ENCODE measurements around the gene PDE6G. TPM values are rescaled to one million over a fixed set of nuclear protein-coding genes. Genes with fewer than 3 reads are reported as not detected.

PDE6G gene
- total and polyA plus RNA-seq, 11 donors: 0.67 to 2.3 (median 1.1) TPM; not detected in 7

DNA sequence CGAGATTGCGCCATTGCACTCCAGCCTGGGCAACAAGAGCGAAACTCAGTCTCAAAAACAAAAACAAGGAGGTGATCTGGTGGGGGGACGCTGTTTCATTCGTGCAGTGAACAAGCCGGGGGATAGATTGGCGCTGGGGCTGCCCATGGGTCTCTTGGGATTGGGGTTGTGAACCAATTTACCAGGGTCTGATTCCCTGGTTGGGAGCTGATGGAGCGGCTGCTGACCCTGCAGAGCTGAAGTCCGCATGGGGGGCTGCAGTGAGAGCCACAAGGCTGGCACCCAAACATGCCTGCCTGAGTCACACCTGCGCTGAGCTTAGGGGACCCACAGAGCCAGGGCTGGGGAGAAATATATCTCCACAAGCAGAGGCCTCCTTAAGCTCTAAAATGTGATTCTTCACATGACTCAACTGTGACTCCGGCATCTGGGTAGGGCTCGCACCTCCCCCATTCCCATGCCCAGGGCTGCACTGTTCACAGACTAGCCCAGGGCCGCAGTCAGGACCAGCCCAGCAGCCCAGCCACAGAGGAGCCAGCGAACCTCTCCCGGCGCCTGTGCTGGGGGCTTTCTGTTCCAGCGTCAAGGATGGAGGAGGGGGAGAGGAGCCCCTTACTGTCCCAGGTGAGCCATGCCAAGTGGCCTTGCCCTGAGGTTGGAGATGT is 14.4 kb downstream of the PDE6G start:
- no peak for TF ChIP-seq POLR2A (IDR thresholded peaks at IDR 0.05)
- TF ChIP-seq, protein P1, sequence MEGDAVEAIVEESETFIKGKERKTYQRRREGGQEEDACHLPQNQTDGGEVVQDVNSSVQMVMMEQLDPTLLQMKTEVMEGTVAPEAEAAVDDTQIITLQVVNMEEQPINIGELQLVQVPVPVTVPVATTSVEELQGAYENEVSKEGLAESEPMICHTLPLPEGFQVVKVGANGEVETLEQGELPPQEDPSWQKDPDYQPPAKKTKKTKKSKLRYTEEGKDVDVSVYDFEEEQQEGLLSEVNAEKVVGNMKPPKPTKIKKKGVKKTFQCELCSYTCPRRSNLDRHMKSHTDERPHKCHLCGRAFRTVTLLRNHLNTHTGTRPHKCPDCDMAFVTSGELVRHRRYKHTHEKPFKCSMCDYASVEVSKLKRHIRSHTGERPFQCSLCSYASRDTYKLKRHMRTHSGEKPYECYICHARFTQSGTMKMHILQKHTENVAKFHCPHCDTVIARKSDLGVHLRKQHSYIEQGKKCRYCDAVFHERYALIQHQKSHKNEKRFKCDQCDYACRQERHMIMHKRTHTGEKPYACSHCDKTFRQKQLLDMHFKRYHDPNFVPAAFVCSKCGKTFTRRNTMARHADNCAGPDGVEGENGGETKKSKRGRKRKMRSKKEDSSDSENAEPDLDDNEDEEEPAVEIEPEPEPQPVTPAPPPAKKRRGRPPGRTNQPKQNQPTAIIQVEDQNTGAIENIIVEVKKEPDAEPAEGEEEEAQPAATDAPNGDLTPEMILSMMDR (IDR thresholded peaks at IDR 0.05): no peak
- 91 to 96% (median 93%) methylated on average over 15 to 17 of the region's 17 CpGs for WGBS, 4 donors
- intact Hi-C loops (cut with DNase I): no loop called here
- Histone ChIP-seq H3K4me1 (peaks cover 0 to 7% (median 2%) of the 10 kb centered on the region in 12 donors), H3K27me3 (peaks cover 0 to 5% (median 0%) of the 10 kb centered on the region in 9 donors), H3K27ac (no peak overlapping the region), H3K36me3 (no peaks in the 10 kb centered on the region), H3K4me3 (no peak overlapping the region), H3K9me3 (no peaks in the 10 kb centered on the region)
- DNase-seq (no peak), ATAC-seq (no peak)

- Histone ChIP-seq H3K27me3 (no peaks in the 10 kb centered on the region), H3K9me3 (no peaks in the 10 kb centered on the region), H3K27ac (no peak overlapping the region), H3K36me3 (no peaks in the 10 kb centered on the region), H3K4me3 (no peak overlapping the region), H3K4me1 (peaks cover 9 to 22% (median 12%) of the 10 kb centered on the region in 12 donors)
- no peak for ATAC-seq
- TF ChIP-seq POLR2A (IDR thresholded peaks at IDR 0.05): no peak
- TF ChIP-seq, protein P1 (IDR thresholded peaks at IDR 0.05): no peak
- no peak for DNase-seq
- intact Hi-C loops (cut with DNase I): no loop called here
- 92 to 95% (median 93%) methylated on average over 9 of the region's 9 CpGs for WGBS, 4 donors
These were observed 16.3 kb downstream of the PDE6G start for GRCh38 chr17:81640011-81640410.

DNA sequence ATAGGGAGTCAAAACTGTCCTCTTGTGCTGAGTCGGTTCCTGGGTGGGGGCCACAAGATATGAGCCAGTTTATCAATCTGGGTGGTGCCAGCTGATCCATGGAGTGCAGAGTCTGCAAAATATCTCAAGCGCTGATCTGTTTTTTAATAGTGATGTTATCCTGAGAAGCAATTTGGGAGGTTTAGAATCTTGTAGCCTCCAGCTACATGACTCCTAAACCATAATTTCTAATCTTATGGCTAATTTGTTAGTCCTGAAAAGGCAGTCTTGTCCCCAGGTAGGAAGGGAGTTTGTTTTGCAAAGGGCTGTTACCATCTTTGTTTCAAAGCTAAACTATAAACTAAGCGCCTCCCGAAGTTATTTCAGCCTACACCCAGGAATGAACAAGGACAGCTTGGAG is 17.7 kb downstream of the PDE6G start:
- WGBS, 4 donors: 62 to 72% (median 63%) methylated on average over 4 of the region's 4 CpGs
- intact Hi-C loops (cut with DNase I): no loop called here
- no peak overlapping the region for H3K27ac ChIP-seq
- H3K4me1 ChIP-seq: peaks cover 10 to 36% (median 24%) of the 10 kb centered on the region in 12 donors
- H3K36me3 ChIP-seq: peaks cover 0 to 4% (median 0%) of the 10 kb centered on the region in 9 donors
- DNase-seq (no peak), ATAC-seq (no peak)
- H3K4me3 ChIP-seq: no peak overlapping the region
- no peak for TF ChIP-seq POLR2A (IDR thresholded peaks at IDR 0.05)
- TF ChIP-seq, protein P1 (IDR thresholded peaks at IDR 0.05): no peak
- no peaks in the 10 kb centered on the region for H3K9me3 ChIP-seq
- no peaks in the 10 kb centered on the region for H3K27me3 ChIP-seq

- intact Hi-C loops (cut with DNase I): loop anchor here in 3 of 10 donors (2.0 kb wide), 2 partner anchors 28 to 30 kb away; partner anchors contain the start of genes CCDC137 (in 2 of the 3) and OXLD1 (in 2 of the 3)
- peaks cover 10 to 48% (median 32%) of the 10 kb centered on the region in 12 donors for H3K4me1 ChIP-seq
- H3K27me3 ChIP-seq: no peaks in the 10 kb centered on the region
- no peaks in the 10 kb centered on the region for H3K9me3 ChIP-seq
- H3K36me3 ChIP-seq: peaks cover 0 to 12% (median 0%) of the 10 kb centered on the region in 9 donors
- TF ChIP-seq, protein P1 (IDR thresholded peaks at IDR 0.05): peak in 1 of 12 donors; percentile 8
- peak; percentile 37 to 39 for TF ChIP-seq POLR2A (IDR thresholded peaks at IDR 0.05)
- 0 to 1% (median 1%) methylated on average over 44 to 77 of the region's 77 CpGs for WGBS, 4 donors
- peak within 1 kb of the TSS; percentile 73 to 97 (median 95) for H3K27ac ChIP-seq
- ATAC-seq (peak; percentile 48 to 93 (median 88)), DNase-seq (peak; percentile 86 to 94 (median 89))
- peak within 1 kb of the TSS; percentile 71 to 100 (median 92) for H3K4me3 ChIP-seq
These were observed 19.6 kb downstream of the PDE6G start, which contains the start of the genes NPLOC4 and TSPAN10 for GRCh38 chr17:81636505-81637288. Gene NPLOC4 (minus strand): TSS chr17:81637112. CDS start chr17:81636930, 182 bp downstream. Gene TSPAN10 (plus strand): TSS chr17:81637196. CDS start chr17:81642413, 5,217 bp downstream.

Measured in heart left ventricle (tissue), 16 donors.